K562 (cell line): ENCODE measurements around the gene SCNN1A. TPM values are rescaled to one million over a fixed set of nuclear protein-coding genes. Genes with fewer than 3 reads are reported as not detected.

ENCODE experiments used
- ATF3 ChIP-seq, 2 experiments: fragments of 450-650 bp in 1 of 2; sonication (generic) in 1 of 2; formaldehyde crosslinking in 1 of 2; IDR thresholded peaks in 1 of 2; conservative IDR thresholded peaks in 1 of 2; 2 replicates each; pipeline versions ENCODE4 v1.6.1 to v1.8.1; 2016 to 2023; ENCODE audit warnings: mild to moderate bottlenecking in 2 of 2, moderate library complexity in 2 of 2, inconsistent platforms in 1 of 2, missing genetic modification reagents in 1 of 2
- CBFA2T3 ChIP-seq: fragments of 450-650 bp; IDR thresholded peaks from 2 replicates; pipeline ENCODE4 v1.6.1; 2017
- CEBPB ChIP-seq: fragments of 450-650 bp; IDR thresholded peaks from 2 replicates; pipeline ENCODE4 v1.6.1; 2016; ENCODE audit warnings: missing genetic modification characterization, missing compliant biosample characterization
- DIDO1 ChIP-seq: fragments of 450-650 bp; IDR thresholded peaks from 2 replicates; pipeline ENCODE4 v1.6.1; 2016; ENCODE audit warnings: low read depth, missing biosample characterization, missing genetic modification characterization
- FOS ChIP-seq: IDR thresholded peaks from 3 replicates; pipeline ENCODE4 v1.6.1; 2011; ENCODE audit not compliant: insufficient read length; ENCODE audit errors: extremely low read depth
- JUN ChIP-seq, 2 experiments: sonication (generic) in 1 of 2; formaldehyde crosslinking in 1 of 2; IDR thresholded peaks; 2 replicates each; pipeline versions ENCODE4 v1.6.1 to v1.8.0; 2012 to 2022; ENCODE audit warnings: borderline replicate concordance in 2 of 2, mild to moderate bottlenecking in 2 of 2, improper control_type of control experiment in 1 of 2, low read depth in 1 of 2, low read length in 1 of 2, missing genetic modification reagents in 1 of 2
- MTA2 ChIP-seq: fragments of 450-650 bp; IDR thresholded peaks from 2 replicates; pipeline ENCODE4 v1.6.1; 2016; ENCODE audit warnings: low read depth
- NFE2L1 ChIP-seq: fragments of 450-650 bp; IDR thresholded peaks from 2 replicates; pipeline ENCODE4 v1.6.1; 2016; ENCODE audit warnings: missing genetic modification characterization, low read depth, mild to moderate bottlenecking, missing compliant biosample characterization, moderate library complexity, borderline replicate concordance
- PBX2 ChIP-seq, 2 experiments: IDR thresholded peaks in 1 of 2; conservative IDR thresholded peaks in 1 of 2; 2 replicates each; pipeline ENCODE4 v1.6.1; 2016; ENCODE audit warnings: low read depth in 2 of 2, mild to moderate bottlenecking in 1 of 2, missing compliant biosample characterization in 1 of 2, missing genetic modification characterization in 1 of 2, moderate library complexity in 1 of 2
- POLR2B ChIP-seq: fragments of 450-650 bp; IDR thresholded peaks from 2 replicates; pipeline ENCODE4 v1.6.1; 2018; ENCODE audit warnings: low read depth; ENCODE audit not compliant: partially characterized antibody
- POU5F1 ChIP-seq: fragments of 150-350 bp; IDR thresholded peaks from 2 replicates; pipeline ENCODE4 v1.6.1; 2014; ENCODE audit warnings: borderline replicate concordance, low read length, low read depth, mild to moderate bottlenecking; ENCODE audit not compliant: partially characterized antibody
- SMARCA5 ChIP-seq: fragments of 450-650 bp; IDR thresholded peaks from 2 replicates; pipeline ENCODE4 v1.6.1; 2016
- SMARCE1 ChIP-seq: fragments of 450-650 bp; IDR thresholded peaks from 2 replicates; pipeline ENCODE4 v1.7.1; 2016; ENCODE audit warnings: mild to moderate bottlenecking
- ZBTB2 ChIP-seq: fragments of 450-650 bp; IDR thresholded peaks from 2 replicates; pipeline ENCODE4 v1.6.1; 2016; ENCODE audit warnings: antibody characterized with exemption
- ZBTB43 ChIP-seq: sonication (generic); formaldehyde crosslinking; IDR thresholded peaks from 2 replicates; pipeline ENCODE4 v1.8.0; 2023; ENCODE audit warnings: mild to moderate bottlenecking, missing genetic modification reagents
- ZFPM2 ChIP-seq: fragments of 250-450 bp; sonication (Bioruptor Pico); IDR thresholded peaks from 2 replicates; pipeline ENCODE4 v1.5.1; 2022; ENCODE audit warnings: mild to moderate bottlenecking
- ZNF232 ChIP-seq: sonication (generic); formaldehyde crosslinking; IDR thresholded peaks from 2 replicates; pipeline ENCODE4 v1.8.0; 2022; ENCODE audit warnings: mild to moderate bottlenecking, missing genetic modification reagents
- ZNF431 ChIP-seq: sonication (generic); formaldehyde crosslinking; IDR thresholded peaks from 2 replicates; pipeline ENCODE4 v1.8.0; 2022; ENCODE audit warnings: mild to moderate bottlenecking, missing genetic modification reagents
- ZNF436 ChIP-seq: fragments of 250-450, 450-650 bp; sonication (Bioruptor Pico); formaldehyde crosslinking; IDR thresholded peaks from 2 replicates; pipeline ENCODE4 v1.7.0; 2020; ENCODE audit warnings: mild to moderate bottlenecking
- ZNF589 ChIP-seq: fragments of 200-800 bp; sonication (Bioruptor generic); IDR thresholded peaks from 2 replicates; pipeline ENCODE4 v1.6.1; 2016; ENCODE audit warnings: low read depth, missing genetic modification characterization, missing compliant biosample characterization
- ZNF695 ChIP-seq: fragments of 450-650 bp; formaldehyde crosslinking; IDR thresholded peaks from 2 replicates; pipeline ENCODE4 v1.4.0; 2020; ENCODE audit warnings: mild to moderate bottlenecking, moderate library complexity
- polyA plus RNA-seq, 8 experiments: library from polyadenylated mRNA; depleted of rRNA in 4 of 8; stranded (reverse) in 5 of 8; unstranded in 3 of 8; fragments of >200 nt; fragmentation: Nextera tagmentation in 2 of 8; fragmentation: Illumina TruSeq in 1 of 8; extraction: Ambion mirVana in 2 of 8; extraction: Trizol in 1 of 8; gene quantifications; 2 replicates each; pipeline versions ENCODE4 v1.2.1 to v1.2.3, GENCODE V29; 2011 to 2014; ENCODE audit warnings: inconsistent platforms in 1 of 8, missing spikeins in 1 of 8
- total RNA-seq, 7 experiments: library from RNA; depleted of rRNA in 6 of 7; stranded (reverse); fragments of >200 nt in 6 of 7; fragmentation: Illumina TruSeq in 2 of 7; extraction: Trizol in 2 of 7; gene quantifications; 2 replicates each; pipeline versions ENCODE4 v1.2.1 to v1.2.3, GENCODE V29; 2011 to 2021; ENCODE audit warnings: low replicate concordance in 1 of 7

Gene SCNN1A
- total and polyA plus RNA-seq, 9 of the 15 experiments (the other 6 are each of a cell fraction or from before 2014, with no cell fraction given) = 0.15 to 0.49 (median 0.32) TPM; not detected in 5

- TF ChIP-seq ZFPM2 (CRISPR knock-in tag) = no peak
- TF ChIP-seq ZNF232 (CRISPR knock-in tag) = no peak
- TF ChIP-seq ZBTB2 = no peak
- peak; percentile 25 for TF ChIP-seq CBFA2T3
- TF ChIP-seq SMARCA5 = 0 out of 2 replicates have a peak, but pooled peaks have one; percentile 35
- TF ChIP-seq ZNF589 = 0 out of 2 replicates have a peak, but pooled peaks have one; percentile 29
- 0 out of 2 replicates have a peak, but pooled peaks have one; percentile 17 for TF ChIP-seq ZNF431 (CRISPR knock-in tag)
- TF ChIP-seq ZNF436 (CRISPR knock-in tag) = no peak
- peak; percentile 72 for TF ChIP-seq JUN (IDR thresholded peaks at IDR 0.05; ENCODE audit: borderline replicate concordance, low read depth, low read length)
- TF ChIP-seq JUN (CRISPR knock-in tag; IDR thresholded peaks at IDR 0.05; ENCODE audit: borderline replicate concordance) = no peak
- TF ChIP-seq ZBTB43 (CRISPR knock-in tag) = no peak
- TF ChIP-seq ZNF695 = no peak
- no peak for TF ChIP-seq PBX2 (CRISPR knock-in tag; IDR thresholded peaks at IDR 0.05; ENCODE audit: low read depth)
- TF ChIP-seq PBX2 (tag; conservative IDR thresholded peaks at IDR 0.05; ENCODE audit: low read depth) = no peak
- peak; percentile 84 for TF ChIP-seq ATF3 (IDR thresholded peaks at IDR 0.05)
- TF ChIP-seq ATF3 (CRISPR knock-in tag; conservative IDR thresholded peaks at IDR 0.05) = no peak
- peak; percentile 60 for TF ChIP-seq SMARCE1
- peak; percentile 39; the same call in 1 of the 2 replicates for TF ChIP-seq MTA2
- no peak for TF ChIP-seq DIDO1 (tag)
- peak; percentile 72 for TF ChIP-seq POLR2B
- no peak for TF ChIP-seq POU5F1
- TF ChIP-seq CEBPB (tag) = no peak
- peak; percentile 90 for TF ChIP-seq NFE2L1 (tag)
- no peak for TF ChIP-seq FOS
Measured at GRCh38 chr12:6336079-6336888, 39.1 kb downstream of the SCNN1A start (continued).
